Skeletal muscle tissue (tissue), 4 donors: ENCODE data around the gene TLR3. TPM values are rescaled to one million over a fixed set of nuclear protein-coding genes. Genes with fewer than 3 reads are reported as not detected.

ENCODE experiments used
- H3K27ac ChIP-seq: one replicate; pipeline ENCODE4 v1.7.0; 2013; ENCODE audit warnings: mild to moderate bottlenecking, low read depth, low read length, inconsistent platforms
- H3K27me3 ChIP-seq, 3 donors: one replicate each; pipeline ENCODE4 v1.7.0; 2013; ENCODE audit warnings: low read length in 3 of 3; ENCODE audit not compliant: control insufficient read depth in 3 of 3, insufficient read depth in 3 of 3
- H3K36me3 ChIP-seq, 3 donors: one replicate each; pipeline ENCODE4 v1.7.0; 2013; ENCODE audit warnings: low read length in 3 of 3; ENCODE audit not compliant: control insufficient read depth in 3 of 3, insufficient read depth in 3 of 3
- H3K4me1 ChIP-seq, 3 donors: one replicate each; pipeline ENCODE4 v1.7.0; 2013; ENCODE audit warnings: low read length in 3 of 3, mild to moderate bottlenecking in 3 of 3; ENCODE audit not compliant: control insufficient read depth in 3 of 3, insufficient read depth in 3 of 3
- H3K4me3 ChIP-seq, 3 donors: one replicate each; pipeline ENCODE4 v1.7.0; 2013; ENCODE audit warnings: low read length in 3 of 3
- H3K9ac ChIP-seq, 3 donors: one replicate each; pipeline ENCODE4 v1.7.0; 2013; ENCODE audit warnings: low read length in 3 of 3, mild to moderate bottlenecking in 3 of 3, moderate library complexity in 2 of 3, low read depth in 1 of 3
- H3K9me3 ChIP-seq, 3 donors: one replicate each; pipeline ENCODE4 v1.7.0; 2013; ENCODE audit warnings: low read length in 3 of 3; ENCODE audit not compliant: control insufficient read depth in 3 of 3
- total RNA-seq: library from RNA; depleted of rRNA; stranded (reverse); fragments of >200 nt; gene quantifications from one replicate; pipeline ENCODE4 v1.2.3, GENCODE V29; 2014
- donor health status: Osteomylitis.

The TLR3 gene
- total RNA-seq, 1 donor from 2014 or later: 1.0 TPM

- H3K27me3 ChIP-seq: no peaks in the 10 kb centered on the region
- H3K9ac ChIP-seq: no peak overlapping the region
- H3K27ac ChIP-seq: no peak overlapping the region
- H3K9me3 ChIP-seq: no peaks in the 10 kb centered on the region
- no peaks in the 10 kb centered on the region for H3K36me3 ChIP-seq
- no peaks in the 10 kb centered on the region for H3K4me1 ChIP-seq
- H3K4me3 ChIP-seq: no peak overlapping the region
Measured at GRCh38 chr4:186074189-186074588, 5.2 kb downstream of the TLR3 start.

GRCh38 chr4:186078981-186079638 is 10.2 kb downstream of the TLR3 start:
- Histone ChIP-seq H3K27me3 (no peaks in the 10 kb centered on the region), H3K9me3 (no peaks in the 10 kb centered on the region), H3K9ac (no peak overlapping the region), H3K27ac (no peak overlapping the region), H3K4me3 (no peak overlapping the region), H3K4me1 (no peaks in the 10 kb centered on the region), H3K36me3 (peaks cover 0 to 4% (median 0%) of the 10 kb centered on the region in 3 donors)

- Histone ChIP-seq H3K36me3 (peaks cover 0 to 4% (median 0%) of the 10 kb centered on the region in 3 donors), H3K4me1 (no peaks in the 10 kb centered on the region), H3K4me3 (no peak overlapping the region), H3K9me3 (no peaks in the 10 kb centered on the region), H3K27me3 (no peaks in the 10 kb centered on the region), H3K27ac (no peak overlapping the region), H3K9ac (no peak overlapping the region)
Measured at GRCh38 chr4:186079694-186080093, 10.7 kb downstream of the TLR3 start.

GRCh38 chr4:186081202-186081807 is 12.3 kb downstream of the TLR3 start:
- no peaks in the 10 kb centered on the region for H3K4me1 ChIP-seq
- no peaks in the 10 kb centered on the region for H3K9me3 ChIP-seq
- H3K27me3 ChIP-seq: no peaks in the 10 kb centered on the region
- H3K9ac ChIP-seq: no peak overlapping the region
- peak overlapping the region in 1 of 3 donors; percentile 35 for H3K4me3 ChIP-seq
- H3K27ac ChIP-seq: no peak overlapping the region
- peaks cover 0 to 4% (median 0%) of the 10 kb centered on the region in 3 donors for H3K36me3 ChIP-seq

- Histone ChIP-seq H3K4me3 (no peak overlapping the region), H3K27ac (no peak overlapping the region), H3K9ac (no peak overlapping the region), H3K4me1 (no peaks in the 10 kb centered on the region), H3K9me3 (no peaks in the 10 kb centered on the region), H3K36me3 (peaks cover 0 to 4% (median 0%) of the 10 kb centered on the region in 3 donors), H3K27me3 (no peaks in the 10 kb centered on the region)
Measured at GRCh38 chr4:186082221-186082620, 13.3 kb downstream of the TLR3 start.

GRCh38 chr4:186088523-186088922 is 19.6 kb downstream of the TLR3 start:
- Histone ChIP-seq H3K4me1 (no peaks in the 10 kb centered on the region), H3K9me3 (no peaks in the 10 kb centered on the region), H3K27ac (no peak overlapping the region), H3K9ac (no peak overlapping the region), H3K4me3 (no peak overlapping the region), H3K36me3 (no peaks in the 10 kb centered on the region), H3K27me3 (no peaks in the 10 kb centered on the region)

- Histone ChIP-seq H3K4me1 (no peaks in the 10 kb centered on the region), H3K9ac (no peak overlapping the region), H3K36me3 (no peaks in the 10 kb centered on the region), H3K27me3 (no peaks in the 10 kb centered on the region), H3K9me3 (no peaks in the 10 kb centered on the region), H3K27ac (no peak overlapping the region), H3K4me3 (no peak overlapping the region)
Measured at GRCh38 chr4:186092296-186092695, 23.3 kb downstream of the TLR3 start.

GRCh38 chr4:186095406-186095805 is 26.4 kb downstream of the TLR3 start:
- Histone ChIP-seq H3K27me3 (no peaks in the 10 kb centered on the region), H3K36me3 (no peaks in the 10 kb centered on the region), H3K27ac (no peak overlapping the region), H3K9ac (no peak overlapping the region), H3K4me1 (no peaks in the 10 kb centered on the region), H3K9me3 (no peaks in the 10 kb centered on the region), H3K4me3 (no peak overlapping the region)

- H3K4me1 ChIP-seq: no peaks in the 10 kb centered on the region
- no peaks in the 10 kb centered on the region for H3K36me3 ChIP-seq
- H3K9ac ChIP-seq: no peak overlapping the region
- H3K27me3 ChIP-seq: no peaks in the 10 kb centered on the region
- no peak overlapping the region for H3K27ac ChIP-seq
- H3K4me3 ChIP-seq: no peak overlapping the region
- no peaks in the 10 kb centered on the region for H3K9me3 ChIP-seq
Measured at GRCh38 chr4:186096681-186097165, 27.8 kb downstream of the TLR3 start.

GRCh38 chr4:186097386-186097785 is 28.4 kb downstream of the TLR3 start:
- Histone ChIP-seq H3K27me3 (no peaks in the 10 kb centered on the region), H3K27ac (no peak overlapping the region), H3K9ac (no peak overlapping the region), H3K36me3 (no peaks in the 10 kb centered on the region), H3K4me3 (no peak overlapping the region), H3K9me3 (no peaks in the 10 kb centered on the region), H3K4me1 (no peaks in the 10 kb centered on the region)
